Stimulated activated CD4-positive, alpha-beta T cell treated with anti-CD3 and anti-CD28 coated beads, Interleukin-12 subunit alpha, Interleukin-12 subunit beta, amount 100 ng/mL, for 4 hours (primary cell): Measurements from ENCODE around the gene COMMD3.
A peak's percentile ranks its signal among the peaks of the same experiment; 100 is the strongest.
"Not testable (repeated sequence)": the region's sequence is repeated elsewhere in the genome, so short reads cannot be mapped to it uniquely, and the experiment has no call there.

Source experiments
- DNase-seq: peaks from one replicate; pipeline ENCODE4 v3.0.0-alpha.2; 2020

COMMD3 gene

DNA sequence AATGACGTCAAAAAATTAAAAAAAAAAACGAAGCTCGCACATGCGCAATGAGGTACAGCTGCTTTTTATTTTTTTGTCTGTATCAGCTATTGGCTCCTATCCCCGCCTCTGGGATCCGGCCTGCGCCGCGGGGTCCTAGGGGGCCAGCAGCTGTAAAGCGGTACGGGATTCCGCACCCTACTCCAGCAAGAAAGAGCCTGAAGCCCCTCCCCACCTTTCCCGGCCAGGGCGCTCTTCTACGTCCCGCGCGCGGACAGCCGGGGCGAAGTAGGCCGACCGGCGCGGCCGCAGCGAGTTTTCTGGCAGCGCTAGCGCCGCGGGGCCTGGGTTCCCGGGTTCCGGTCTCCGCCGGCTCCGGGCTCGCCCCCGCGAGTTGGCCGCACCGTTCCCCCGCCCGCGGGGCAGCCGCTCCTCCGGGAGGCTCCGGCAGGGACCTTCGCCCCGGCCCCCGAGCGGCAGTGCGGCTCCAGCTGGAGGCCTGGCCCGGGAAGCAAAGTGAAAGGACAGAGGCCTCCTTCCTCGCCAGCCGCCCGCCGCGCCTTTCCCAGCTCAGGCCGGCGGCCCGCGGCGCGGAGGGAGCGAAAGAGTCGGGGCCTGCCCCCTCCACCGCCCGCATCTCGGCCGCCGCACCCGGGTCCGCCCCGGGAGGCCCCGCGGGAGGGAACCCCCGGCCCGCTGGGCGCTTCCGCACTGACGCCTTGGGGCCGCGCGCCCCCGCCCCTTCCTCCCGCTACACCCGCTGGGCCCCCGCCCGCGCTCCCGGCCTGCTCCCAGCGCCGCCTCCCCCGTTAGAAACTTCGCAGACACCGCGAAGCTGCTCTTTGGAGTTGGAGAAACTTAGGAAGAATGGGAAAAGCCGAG, 24.4 kb downstream of the COMMD3 start:
- peak; percentile 52 for DNase-seq

DNA sequence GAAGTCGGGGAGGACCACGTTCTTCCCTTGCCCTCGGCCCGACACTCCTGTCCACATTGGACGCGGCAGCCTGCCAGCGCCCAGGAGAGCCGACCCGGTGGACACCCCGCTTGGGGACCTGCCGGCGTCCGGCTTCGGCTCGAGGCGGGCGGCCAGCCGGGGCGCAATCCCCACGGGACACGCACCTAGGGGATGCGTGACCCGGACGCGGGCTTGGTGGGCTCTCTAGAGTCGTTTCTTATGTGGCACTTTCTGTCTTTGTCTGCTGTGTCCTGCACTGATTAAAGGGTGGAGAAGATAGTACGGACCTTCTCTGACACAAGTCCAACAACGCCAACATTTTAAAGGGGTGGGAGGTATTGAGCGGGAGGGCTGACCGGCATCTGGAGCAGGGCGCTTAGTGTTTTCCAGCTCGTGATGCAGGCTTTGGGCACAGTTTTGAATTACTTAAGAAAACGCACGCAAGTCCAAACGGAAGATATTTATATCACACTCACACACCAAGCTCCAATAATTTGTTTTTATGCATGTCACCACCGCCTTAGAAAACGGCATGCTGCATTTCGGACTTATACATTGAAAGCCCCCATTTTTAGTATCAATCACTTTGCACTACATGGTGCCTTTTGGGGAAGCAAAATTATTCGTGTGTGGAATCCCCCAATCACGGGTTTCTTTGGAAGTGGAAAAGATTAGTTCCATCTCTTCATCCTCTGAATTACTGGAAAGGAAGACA, 25.2 kb downstream of the COMMD3 start:
- DNase-seq = no peak

GRCh38 chr10:22341926-22342196, 25.7 kb downstream of the COMMD3 start:
- DNase-seq = no peak

DNA sequence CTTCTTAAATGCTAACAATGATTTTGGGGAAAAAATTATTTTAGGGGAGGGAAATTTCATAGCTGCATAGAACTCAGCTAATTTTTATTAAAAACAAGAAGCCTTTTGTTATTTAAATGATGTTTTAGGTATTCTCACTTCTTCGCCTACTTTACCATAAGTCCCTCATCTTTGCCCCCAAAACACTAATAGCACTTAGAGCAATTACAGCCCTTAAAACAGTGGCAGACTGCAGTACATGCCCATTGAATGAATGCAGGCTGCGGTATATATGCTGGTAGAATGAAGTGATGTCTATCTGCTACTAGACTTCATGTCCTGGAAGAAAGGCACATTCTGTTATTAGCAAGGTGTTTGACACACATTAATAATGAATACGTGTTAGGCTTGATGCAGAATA, 26.2 kb downstream of the COMMD3 start:
- no peak for DNase-seq

- no peak for DNase-seq
Measured at GRCh38 chr10:22343731-22344130, 27.5 kb downstream of the COMMD3 start.

DNA sequence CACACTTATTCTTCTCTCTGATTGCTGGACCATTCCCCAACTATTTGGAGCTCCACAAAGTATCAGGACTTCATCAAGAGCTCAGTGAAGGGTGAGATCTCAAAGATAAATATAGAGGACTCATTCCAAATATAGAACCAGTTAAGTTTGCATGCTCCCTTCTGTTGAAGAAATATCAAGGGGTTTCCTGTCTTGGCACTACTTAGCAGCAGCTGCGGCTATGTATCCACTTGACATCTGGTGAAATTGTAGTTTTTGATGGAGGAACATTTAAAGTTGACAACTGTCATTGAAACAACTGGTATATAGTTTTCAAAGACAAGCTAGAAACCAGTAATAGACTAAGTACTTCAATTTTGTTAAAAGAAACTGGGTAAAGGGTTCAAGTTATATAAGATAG, 28.1 kb downstream of the COMMD3 start:
- DNase-seq = no peak

- no peak for DNase-seq
Measured at GRCh38 chr10:22344781-22345300, 28.7 kb downstream of the COMMD3 start.

DNA sequence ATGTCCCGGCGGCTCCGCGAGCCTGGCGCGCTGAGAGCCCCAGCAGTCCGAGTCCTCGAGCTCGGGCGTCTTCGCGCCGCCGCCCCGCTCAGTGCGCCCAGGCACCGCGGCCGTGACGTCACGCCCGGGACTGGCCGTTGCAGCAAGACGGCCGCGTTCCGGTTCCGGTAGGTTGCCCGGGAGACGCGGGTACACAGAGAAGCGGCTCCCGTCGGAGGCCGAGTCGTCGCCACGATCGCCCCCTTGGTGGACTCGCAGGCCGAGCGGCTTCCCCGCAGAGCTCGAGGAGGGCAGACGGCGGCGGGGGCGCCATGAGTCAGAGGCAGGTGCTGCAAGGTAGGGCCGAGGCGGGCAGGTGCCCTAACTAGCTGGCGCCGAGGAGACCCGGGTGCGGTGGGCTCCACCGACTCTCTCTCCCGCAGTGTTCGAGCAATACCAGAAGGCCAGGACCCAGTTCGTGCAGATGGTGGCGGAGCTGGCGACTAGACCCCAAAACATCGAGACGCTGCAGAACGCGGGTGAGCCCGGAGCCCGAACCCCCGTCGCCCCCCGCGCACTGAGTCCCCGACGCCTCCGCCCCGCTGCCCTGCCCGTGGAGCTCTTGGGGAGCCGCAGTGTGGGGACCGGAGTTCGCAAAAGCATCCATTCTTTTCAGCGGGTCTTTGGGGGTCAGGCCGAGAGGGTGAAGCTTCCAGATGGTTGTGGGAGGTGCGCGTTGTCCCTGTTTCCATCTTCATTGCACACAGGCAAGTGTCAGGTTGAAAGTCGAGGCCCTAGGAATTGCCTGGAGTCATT, 29.3 kb downstream of the COMMD3 start, which contains the start of gene SPAG6:
Gene SPAG6, plus strand, starts transcription at position 196 of the 795 bp plus-strand sequence. Its CDS starts 116 bp downstream, at position 312.
- no peak for DNase-seq

GRCh38 chr10:22346096-22346661, 30.0 kb downstream of the COMMD3 start:
- DNase-seq = no peak

- no peak for DNase-seq
Measured at GRCh38 chr10:22349755-22350154, 33.6 kb downstream of the COMMD3 start.

DNA sequence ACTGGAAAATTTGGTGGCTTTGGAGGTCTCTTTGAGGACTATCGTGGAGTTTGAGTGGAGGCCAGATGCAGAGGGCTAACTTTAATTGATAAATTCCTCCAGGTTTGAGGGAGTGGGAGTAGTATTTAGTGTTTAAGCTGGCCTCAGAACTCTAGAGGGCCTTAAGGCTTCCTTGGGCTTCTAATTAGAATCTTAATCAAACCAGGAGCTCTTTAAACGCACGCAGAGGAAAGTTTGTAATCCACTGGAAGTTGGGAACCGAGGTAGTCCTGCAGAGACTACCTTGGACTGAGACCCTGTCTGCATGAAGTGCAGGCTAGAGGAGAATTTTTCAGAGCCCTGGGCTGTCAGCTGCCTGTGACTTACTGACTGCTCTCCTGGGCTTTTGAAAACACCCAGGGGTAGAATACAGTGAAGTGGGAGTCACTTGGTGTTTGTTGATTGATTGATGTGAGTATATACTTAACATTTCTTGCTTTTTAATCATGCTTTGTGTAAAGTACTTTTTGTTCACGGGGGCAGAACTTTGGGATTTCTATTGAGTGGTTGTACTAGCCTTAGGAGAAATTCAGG, 35.0 kb downstream of the COMMD3 start:
- DNase-seq = no peak

- no peak for DNase-seq
Measured at GRCh38 chr10:22356324-22356873, 40.2 kb downstream of the COMMD3 start.

- not testable (repeated sequence) for DNase-seq
Measured at GRCh38 chr10:22357770-22358169, 41.6 kb downstream of the COMMD3 start.

GRCh38 chr10:22363305-22363704, 47.1 kb downstream of the COMMD3 start:
- no peak for DNase-seq

DNA sequence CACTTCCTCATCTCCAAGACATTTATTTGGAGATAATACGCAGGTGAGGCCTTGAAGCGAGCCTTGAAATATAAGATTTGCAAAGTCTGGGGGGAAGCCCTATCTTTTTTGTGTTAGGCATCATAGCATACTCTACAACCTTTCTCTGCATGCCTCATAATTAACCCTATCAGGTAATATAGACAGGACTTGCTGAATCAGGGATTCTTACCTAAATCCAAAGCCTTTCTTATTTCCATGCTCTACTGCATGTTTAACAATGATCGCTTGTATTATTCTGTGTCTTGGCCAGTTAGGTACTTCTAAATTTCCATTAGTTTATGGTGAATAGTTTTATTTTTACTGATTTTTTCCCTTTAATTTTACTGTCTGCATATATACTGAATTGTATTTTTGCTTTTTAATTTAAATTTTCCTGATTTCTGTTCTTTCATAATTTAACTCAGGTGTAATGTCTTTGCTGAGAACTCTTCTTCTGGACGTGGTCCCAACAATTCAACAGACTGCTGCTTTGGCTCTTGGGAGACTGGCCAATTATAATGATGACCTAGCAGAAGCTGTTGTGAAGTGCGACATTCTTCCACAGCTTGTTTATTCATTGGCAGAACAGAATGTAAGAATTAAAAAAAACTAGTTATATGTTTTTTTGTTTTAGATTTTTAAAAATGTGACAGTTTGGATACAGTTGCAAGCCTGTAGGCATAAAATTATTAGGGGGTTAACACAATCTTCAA, 48.4 kb downstream of the COMMD3 start:
- no peak for DNase-seq

GRCh38 chr10:22365233-22365632, 49.0 kb downstream of the COMMD3 start:
- DNase-seq = no peak

- DNase-seq = no peak
Measured at GRCh38 chr10:22365644-22366434, 49.7 kb downstream of the COMMD3 start.

DNA sequence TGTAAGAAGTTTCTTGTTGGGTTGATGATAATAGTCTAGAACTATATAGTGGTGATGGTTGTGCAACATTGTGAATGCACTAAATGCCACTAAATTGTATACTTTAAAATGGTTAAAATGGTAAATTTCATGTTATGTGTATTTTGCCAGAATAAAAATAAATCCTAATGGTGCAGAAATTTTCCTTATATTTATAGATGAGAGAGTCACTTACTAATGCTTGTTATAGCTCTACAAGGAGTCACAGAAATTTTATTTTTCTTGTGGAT, 50.2 kb downstream of the COMMD3 start:
- DNase-seq = no peak

DNA sequence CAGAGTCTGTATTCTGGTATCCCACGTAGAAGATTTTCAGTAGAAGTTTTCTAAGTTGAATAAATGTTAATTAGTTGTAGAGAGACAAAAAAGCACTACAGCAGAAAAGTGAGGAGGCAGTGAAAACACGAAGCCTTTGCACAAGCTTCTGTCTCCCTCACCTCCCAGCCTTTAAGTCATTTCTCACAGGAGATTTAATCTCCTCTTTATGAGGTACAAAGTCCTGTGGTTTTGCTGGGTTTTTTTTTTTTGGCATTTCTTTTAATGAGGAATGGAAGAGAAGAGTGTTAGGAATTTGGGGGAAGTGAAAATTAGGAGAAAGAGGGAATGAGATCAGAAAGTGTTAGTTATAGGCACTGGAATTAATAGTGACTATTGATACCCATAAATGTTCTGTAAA, 50.6 kb downstream of the COMMD3 start:
- DNase-seq = no peak

- no peak for DNase-seq
Measured at GRCh38 chr10:22367471-22367870, 51.3 kb downstream of the COMMD3 start.

DNA sequence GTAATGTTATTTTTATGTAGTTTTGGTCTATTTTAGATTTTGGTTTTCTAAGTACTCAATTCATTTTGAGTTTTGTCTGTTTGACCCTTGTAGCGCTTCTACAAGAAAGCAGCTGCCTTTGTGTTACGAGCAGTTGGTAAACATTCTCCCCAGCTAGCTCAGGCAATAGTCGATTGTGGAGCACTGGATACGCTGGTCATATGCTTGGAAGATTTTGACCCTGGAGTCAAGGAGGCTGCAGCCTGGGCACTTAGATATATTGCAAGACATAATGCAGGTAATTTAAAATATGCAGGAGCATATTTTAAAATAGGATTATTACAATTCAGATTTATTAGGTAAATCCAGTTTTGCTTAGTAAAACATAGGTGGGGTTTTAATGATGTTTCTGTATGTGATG, 52.2 kb downstream of the COMMD3 start:
- DNase-seq = no peak
